ENCODE data around the gene UBR2.

DNA sequence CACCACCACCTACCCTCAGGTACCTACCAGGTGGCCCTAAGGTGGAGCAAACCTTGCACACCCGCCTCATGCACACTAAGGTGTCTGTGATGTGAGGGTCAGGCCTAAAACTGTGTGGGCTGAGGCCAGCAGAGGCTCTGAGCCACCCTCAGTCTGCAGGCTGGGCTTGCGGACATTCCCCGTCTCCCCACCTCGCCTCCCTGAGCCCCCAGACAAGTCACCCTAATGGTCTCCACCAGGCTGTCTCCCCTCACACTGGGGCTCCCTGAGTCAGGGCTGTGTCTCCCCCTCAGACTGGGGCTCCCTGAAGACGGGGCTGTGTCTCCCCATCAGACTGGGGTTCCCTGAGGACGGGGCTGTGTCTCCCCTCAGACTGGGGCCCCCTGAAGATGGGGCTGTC lies 146.0 kb downstream of the UBR2 start:
- TF ChIP-seq, protein P1, sequence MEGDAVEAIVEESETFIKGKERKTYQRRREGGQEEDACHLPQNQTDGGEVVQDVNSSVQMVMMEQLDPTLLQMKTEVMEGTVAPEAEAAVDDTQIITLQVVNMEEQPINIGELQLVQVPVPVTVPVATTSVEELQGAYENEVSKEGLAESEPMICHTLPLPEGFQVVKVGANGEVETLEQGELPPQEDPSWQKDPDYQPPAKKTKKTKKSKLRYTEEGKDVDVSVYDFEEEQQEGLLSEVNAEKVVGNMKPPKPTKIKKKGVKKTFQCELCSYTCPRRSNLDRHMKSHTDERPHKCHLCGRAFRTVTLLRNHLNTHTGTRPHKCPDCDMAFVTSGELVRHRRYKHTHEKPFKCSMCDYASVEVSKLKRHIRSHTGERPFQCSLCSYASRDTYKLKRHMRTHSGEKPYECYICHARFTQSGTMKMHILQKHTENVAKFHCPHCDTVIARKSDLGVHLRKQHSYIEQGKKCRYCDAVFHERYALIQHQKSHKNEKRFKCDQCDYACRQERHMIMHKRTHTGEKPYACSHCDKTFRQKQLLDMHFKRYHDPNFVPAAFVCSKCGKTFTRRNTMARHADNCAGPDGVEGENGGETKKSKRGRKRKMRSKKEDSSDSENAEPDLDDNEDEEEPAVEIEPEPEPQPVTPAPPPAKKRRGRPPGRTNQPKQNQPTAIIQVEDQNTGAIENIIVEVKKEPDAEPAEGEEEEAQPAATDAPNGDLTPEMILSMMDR (conservative IDR thresholded peaks at IDR 0.05; ENCODE audit: low read depth, low read length) = no peak
- no peak for TF ChIP-seq RAD21 (IDR thresholded peaks at IDR 0.05; ENCODE audit: low read length)
- no peak for TF ChIP-seq RFX5 (IDR thresholded peaks at IDR 0.05; ENCODE audit: low read depth, low read length)
- TF ChIP-seq NFE2L2 (IDR thresholded peaks at IDR 0.05; ENCODE audit: low read depth, low read length) = no peak
- TF ChIP-seq, protein P2, sequence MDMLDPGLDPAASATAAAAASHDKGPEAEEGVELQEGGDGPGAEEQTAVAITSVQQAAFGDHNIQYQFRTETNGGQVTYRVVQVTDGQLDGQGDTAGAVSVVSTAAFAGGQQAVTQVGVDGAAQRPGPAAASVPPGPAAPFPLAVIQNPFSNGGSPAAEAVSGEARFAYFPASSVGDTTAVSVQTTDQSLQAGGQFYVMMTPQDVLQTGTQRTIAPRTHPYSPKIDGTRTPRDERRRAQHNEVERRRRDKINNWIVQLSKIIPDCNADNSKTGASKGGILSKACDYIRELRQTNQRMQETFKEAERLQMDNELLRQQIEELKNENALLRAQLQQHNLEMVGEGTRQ (IDR thresholded peaks at IDR 0.05; ENCODE audit: low read depth, low read length) = no peak
